RWPE1 (cell line): ENCODE results near the gene TTC34.
"Not testable (repeated sequence)": the region's sequence is repeated elsewhere in the genome, so short reads cannot be mapped to it uniquely, and the experiment has no call there.

Experiments
- CTCF ChIA-PET: fragments of 350-600 bp; sonication (Branson Sonifier 250); formaldehyde crosslinking; extraction: SDS; loops from one replicate; lab custom pipeline; 2021; lab: Yijun Ruan, JAX
- POLR2A ChIA-PET: fragments of 400-600 bp; formaldehyde crosslinking; extraction: SDS; loops from one replicate; lab custom pipeline; 2020; ENCODE audit warnings: antibody characterized with exemption; ENCODE audit not compliant: low non-redundant PET; lab: Yijun Ruan, JAX
- DNase-seq: peaks from one replicate; pipeline ENCODE4 v3.0.0; 2012; ENCODE audit warnings: low spot score
- H3K27ac ChIP-seq: fragments of 450-650 bp; 2 replicates; pipeline ENCODE4 v1.5.1; 2017
- CTCF ChIP-seq: fragments of 450-650 bp; conservative IDR thresholded peaks from 2 replicates; pipeline ENCODE4 v1.5.1; 2017; ENCODE audit warnings: low read depth, mild to moderate bottlenecking

The TTC34 gene

GRCh38 chr1:2627746-2628145, 173.7 kb downstream of the TTC34 start:
- no peak overlapping the region for H3K27ac ChIP-seq
- no peak for TF ChIP-seq CTCF
- no peak for DNase-seq
- ChIA-PET CTCF (interaction anchor here (0.6 kb wide), 1 partner anchor 1456 kb away, joined by 3 read pairs; no protein-coding TSS in a partner anchor), POLR2A (no interaction called here)

GRCh38 chr1:2625748-2626147, 175.7 kb downstream of the TTC34 start:
- CTCF ChIA-PET, POLR2A ChIA-PET, DNase-seq, H3K27ac ChIP-seq: not testable (repeated sequence)

GRCh38 chr1:2625311-2625710, 176.2 kb downstream of the TTC34 start:
- no peak for TF ChIP-seq CTCF
- ChIA-PET POLR2A (no interaction called here), CTCF (no interaction called here)
- DNase-seq, result no peak
- no peak overlapping the region for H3K27ac ChIP-seq

DNA sequence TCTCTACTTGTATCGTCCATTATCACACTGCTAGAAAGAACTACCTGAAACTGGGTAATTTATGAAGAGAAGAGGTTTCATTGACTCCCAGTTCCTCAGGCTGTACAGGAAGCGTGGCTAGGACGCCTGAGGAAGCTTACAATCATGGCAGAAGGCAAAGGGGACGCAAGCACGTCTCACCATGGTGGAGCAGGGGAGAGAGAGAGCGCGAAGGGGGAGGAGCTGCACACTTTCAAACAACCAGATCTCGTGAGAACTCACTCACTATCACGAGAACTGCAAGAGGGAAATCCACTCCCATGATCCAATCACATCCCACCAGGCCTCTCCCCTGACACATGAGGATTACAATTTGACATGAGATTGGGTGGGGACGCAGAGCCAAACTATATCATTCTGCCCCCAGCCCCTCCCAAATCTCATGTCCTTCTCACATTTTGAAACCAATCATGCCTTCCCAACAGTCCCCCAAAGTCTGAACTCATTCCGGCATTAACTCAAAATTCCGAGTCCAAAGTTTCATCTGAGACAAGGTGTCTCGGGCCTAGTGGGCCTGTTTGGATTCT, 176.7 kb downstream of the TTC34 start:
- ChIA-PET POLR2A (no interaction called here), CTCF (no interaction called here)
- TF ChIP-seq CTCF, result no peak
- no peak overlapping the region for H3K27ac ChIP-seq
- no peak for DNase-seq

GRCh38 chr1:2623571-2624337, 177.7 kb downstream of the TTC34 start:
- H3K27ac ChIP-seq, result no peak overlapping the region
- no peak for TF ChIP-seq CTCF
- DNase-seq, result no peak
- ChIA-PET POLR2A (no interaction called here), CTCF (interaction anchor here (0.6 to 0.7 kb wide), 2 partner anchors 10 to 337 kb away, joined by 3 read pairs; no protein-coding TSS in a partner anchor)

GRCh38 chr1:2617971-2618470, 183.5 kb downstream of the TTC34 start:
- H3K27ac ChIP-seq, result no peak overlapping the region
- DNase-seq, result no peak
- POLR2A ChIA-PET, result no interaction called here
- CTCF ChIA-PET, result no interaction called here
- TF ChIP-seq CTCF, result no peak

DNA sequence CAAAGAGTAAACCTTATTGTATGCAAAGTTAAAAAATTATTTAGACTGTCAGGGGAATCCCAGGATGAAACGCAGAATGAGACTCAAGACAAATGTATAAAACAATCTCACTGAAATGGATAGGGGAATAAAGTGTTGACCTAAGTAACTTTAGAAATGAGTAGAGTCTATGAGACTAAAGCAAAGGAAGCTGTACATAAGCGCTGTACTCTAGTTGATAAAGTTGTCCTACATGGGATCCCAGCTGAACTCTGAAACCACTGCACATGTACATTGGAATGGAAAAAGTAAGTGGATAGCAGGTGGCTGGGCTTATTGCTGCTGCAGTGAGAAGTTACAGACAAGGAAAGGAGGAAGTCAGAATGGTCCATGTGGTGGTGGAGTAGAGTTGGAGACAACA, 187.3 kb downstream of the TTC34 start:
- no peak for TF ChIP-seq CTCF
- CTCF ChIA-PET, result no interaction called here
- DNase-seq, result no peak
- POLR2A ChIA-PET, result no interaction called here
- no peak overlapping the region for H3K27ac ChIP-seq
